GM12878 (cell line): ENCODE data around the gene PRPSAP1.

Source experiments
- BRCA1 ChIP-seq: IDR thresholded peaks from 2 replicates; pipeline ENCODE4 v1.6.1; 2011; ENCODE audit warnings: low read depth, low read length, improper control_type of control experiment
- CHD2 ChIP-seq: IDR thresholded peaks from 2 replicates; pipeline ENCODE4 v1.6.1; 2011; ENCODE audit warnings: low read depth, low read length, improper control_type of control experiment, borderline replicate concordance
- EZH2 ChIP-seq: IDR thresholded peaks from 2 replicates; pipeline ENCODE4 v1.6.1; 2012; ENCODE audit warnings: low read depth, mild to moderate bottlenecking, control low read depth, inconsistent platforms, low read length, borderline replicate concordance; ENCODE audit not compliant: control insufficient read depth
- FOS ChIP-seq: IDR thresholded peaks from 3 replicates; pipeline ENCODE4 v1.6.1; 2011; ENCODE audit warnings: borderline replicate concordance; ENCODE audit not compliant: insufficient read length; ENCODE audit errors: extremely low read depth
- FOXM1 ChIP-seq: IDR thresholded peaks from 2 replicates; pipeline ENCODE4 v1.6.1; 2012; ENCODE audit warnings: low read depth, mild to moderate bottlenecking, inconsistent platforms, low read length, moderate library complexity
- HDAC2 ChIP-seq: fragments of 200-600 bp; sonication (generic); IDR thresholded peaks from 2 replicates; pipeline ENCODE4 v1.6.1; 2017
- JUND ChIP-seq: IDR thresholded peaks from 2 replicates; pipeline ENCODE4 v1.6.1; 2012; ENCODE audit warnings: low read depth, mild to moderate bottlenecking, low read length, improper control_type of control experiment, moderate library complexity
- NRF1 ChIP-seq: conservative IDR thresholded peaks from 2 replicates; pipeline ENCODE4 v1.6.1; 2011; ENCODE audit warnings: mild to moderate bottlenecking, low read depth, low read length, improper control_type of control experiment
- RCOR1 ChIP-seq: conservative IDR thresholded peaks from 2 replicates; pipeline ENCODE4 v1.6.1; 2012; ENCODE audit warnings: low read depth, low read length, improper control_type of control experiment
- STAT3 ChIP-seq: IDR thresholded peaks from 2 replicates; pipeline ENCODE4 v1.6.1; 2011; ENCODE audit warnings: low read depth, low read length, improper control_type of control experiment
- TF ChIP-seq, protein P1 (sequence below), 3 experiments: IDR thresholded peaks in 2 of 3; conservative IDR thresholded peaks in 1 of 3; 2 replicates each; pipeline ENCODE4 v1.5.1; 2011; ENCODE audit warnings: low read depth in 3 of 3, low read length in 3 of 3, mild to moderate bottlenecking in 3 of 3, control low read depth in 2 of 3, moderate library complexity in 2 of 3, inconsistent platforms in 1 of 3, mixed read lengths in 1 of 3; ENCODE audit not compliant: control insufficient read depth in 2 of 3, insufficient read depth in 1 of 3; ENCODE audit errors: extremely low read depth in 1 of 3

DNA sequence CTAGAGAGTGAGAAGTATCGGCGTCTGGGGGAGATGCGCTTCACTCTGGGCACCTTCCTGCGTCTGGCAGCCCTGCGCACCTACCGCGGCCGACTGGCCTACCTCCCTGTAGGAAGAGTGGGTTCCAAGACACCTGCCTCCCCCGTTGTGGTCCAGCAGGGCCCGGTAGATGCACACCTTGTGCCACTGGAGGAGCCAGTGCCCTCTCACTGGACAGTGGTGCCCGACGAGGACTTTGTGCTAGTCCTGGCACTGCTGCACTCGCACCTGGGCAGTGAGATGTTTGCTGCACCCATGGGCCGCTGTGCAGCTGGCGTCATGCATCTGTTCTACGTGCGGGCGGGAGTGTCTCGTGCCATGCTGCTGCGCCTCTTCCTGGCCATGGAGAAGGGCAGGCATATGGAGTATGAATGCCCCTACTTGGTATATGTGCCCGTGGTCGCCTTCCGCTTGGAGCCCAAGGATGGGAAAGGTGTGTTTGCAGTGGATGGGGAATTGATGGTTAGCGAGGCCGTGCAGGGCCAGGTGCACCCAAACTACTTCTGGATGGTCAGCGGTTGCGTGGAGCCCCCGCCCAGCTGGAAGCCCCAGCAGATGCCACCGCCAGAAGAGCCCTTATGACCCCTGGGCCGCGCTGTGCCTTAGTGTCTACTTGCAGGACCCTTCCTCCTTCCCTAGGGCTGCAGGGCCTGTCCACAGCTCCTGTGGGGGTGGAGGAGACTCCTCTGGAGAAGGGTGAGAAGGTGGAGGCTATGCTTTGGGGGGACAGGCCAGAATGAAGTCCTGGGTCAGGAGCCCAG lies 33.5 kb upstream of the PRPSAP1 start:
- no peak for TF ChIP-seq EZH2
- no peak for TF ChIP-seq HDAC2
- no peak for TF ChIP-seq NRF1
- TF ChIP-seq, protein P1, sequence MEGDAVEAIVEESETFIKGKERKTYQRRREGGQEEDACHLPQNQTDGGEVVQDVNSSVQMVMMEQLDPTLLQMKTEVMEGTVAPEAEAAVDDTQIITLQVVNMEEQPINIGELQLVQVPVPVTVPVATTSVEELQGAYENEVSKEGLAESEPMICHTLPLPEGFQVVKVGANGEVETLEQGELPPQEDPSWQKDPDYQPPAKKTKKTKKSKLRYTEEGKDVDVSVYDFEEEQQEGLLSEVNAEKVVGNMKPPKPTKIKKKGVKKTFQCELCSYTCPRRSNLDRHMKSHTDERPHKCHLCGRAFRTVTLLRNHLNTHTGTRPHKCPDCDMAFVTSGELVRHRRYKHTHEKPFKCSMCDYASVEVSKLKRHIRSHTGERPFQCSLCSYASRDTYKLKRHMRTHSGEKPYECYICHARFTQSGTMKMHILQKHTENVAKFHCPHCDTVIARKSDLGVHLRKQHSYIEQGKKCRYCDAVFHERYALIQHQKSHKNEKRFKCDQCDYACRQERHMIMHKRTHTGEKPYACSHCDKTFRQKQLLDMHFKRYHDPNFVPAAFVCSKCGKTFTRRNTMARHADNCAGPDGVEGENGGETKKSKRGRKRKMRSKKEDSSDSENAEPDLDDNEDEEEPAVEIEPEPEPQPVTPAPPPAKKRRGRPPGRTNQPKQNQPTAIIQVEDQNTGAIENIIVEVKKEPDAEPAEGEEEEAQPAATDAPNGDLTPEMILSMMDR (IDR thresholded peaks at IDR 0.05 in 2 of 3, conservative IDR thresholded peaks at IDR 0.05 in 1 of 3; ENCODE audit: control insufficient read depth in 2 of 3, extremely low read depth in 1 of 3, insufficient read depth in 1 of 3, low read depth in 3 of 3, low read length in 3 of 3), result no peak
- TF ChIP-seq CHD2, result no peak
- TF ChIP-seq RCOR1, result no peak
- no peak for TF ChIP-seq JUND
- no peak for TF ChIP-seq FOXM1
- no peak for TF ChIP-seq FOS
- TF ChIP-seq BRCA1, result no peak
- no peak for TF ChIP-seq STAT3
